Endothelial cell of umbilical vein (primary cell): ENCODE data around the gene AMMECR1. TPM values are rescaled to one million over a fixed set of nuclear protein-coding genes. Genes with fewer than 3 reads are reported as not detected.

ENCODE experiments used
- BruUV-seq: library from RNA; stranded (reverse); fragments of 400-500 nt; replicated peaks from 2 replicates; lab custom pipeline; 2021; lab: Mats Ljungman, UMichigan
- CTCF ChIA-PET: fragments of 300-600, 350-600 bp; sonication (Branson Sonifier 250); formaldehyde crosslinking; loops from one replicate; lab custom pipeline; 2021; ENCODE audit warnings: antibody characterized with exemption, inconsistent platforms; lab: Charles Lee
- POLR2A ChIA-PET: fragments of 300-600, 350-600 bp; sonication (Branson Sonifier 250); formaldehyde crosslinking; loops from one replicate; lab custom pipeline; 2021; ENCODE audit warnings: antibody characterized with exemption, inconsistent platforms; lab: Charles Lee
- DNase-seq: peaks from one replicate; pipeline ENCODE4 v3.0.0-alpha.2; 2011; ENCODE audit warnings: low read depth, low spot score
- FAIRE-seq: peaks from 2 replicates; lab custom pipeline; 2011; peaks lifted over from hg19 to GRCh38; lab: Jason Lieb, UNC
- H2AFZ ChIP-seq: 2 replicates; pipeline ENCODE4 v1.6.0; 2012; ENCODE audit warnings: low read depth, low read length, control low read depth, inconsistent platforms
- H3K27ac ChIP-seq: 2 replicates; pipeline ENCODE4 v1.5.1; 2011; ENCODE audit warnings: low read depth, mild to moderate bottlenecking, control low read depth, low read length, moderate library complexity; ENCODE audit not compliant: insufficient read depth
- H3K27me3 ChIP-seq, 2 experiments: 2 replicates each; pipeline versions ENCODE4 v1.6.0 to v1.6.1; 2011; ENCODE audit warnings: low read length in 2 of 2, mixed read lengths in 1 of 2; ENCODE audit not compliant: control insufficient read depth in 2 of 2, insufficient read depth in 2 of 2
- H3K36me3 ChIP-seq, 2 experiments: 2 replicates in 1 of 2; 3 replicates in 1 of 2; pipeline ENCODE4 v1.5.1; 2011; ENCODE audit warnings: low read length in 2 of 2, mild to moderate bottlenecking in 1 of 2, moderate library complexity in 1 of 2; ENCODE audit not compliant: control insufficient read depth in 2 of 2, insufficient read depth in 2 of 2; ENCODE audit errors: extremely low read depth in 1 of 2
- H3K4me1 ChIP-seq: 3 replicates; pipeline ENCODE4 v1.5.1; 2011; ENCODE audit warnings: mild to moderate bottlenecking, low read length; ENCODE audit not compliant: control insufficient read depth, insufficient read depth; ENCODE audit errors: extremely low read depth
- H3K4me2 ChIP-seq: 2 replicates; pipeline ENCODE4 v1.6.1; 2011; ENCODE audit warnings: low read length, control low read depth, mixed read lengths; ENCODE audit not compliant: insufficient read depth
- H3K4me3 ChIP-seq, 3 experiments: fragments of 200-600 bp in 1 of 3; sonication (generic), shearing (Covaris generic) in 1 of 3; replicated peaks in 1 of 3; 2 replicates each; pipeline ENCODE4 v1.5.1; 2011 to 2016; ENCODE audit warnings: control low read depth in 3 of 3, low read length in 3 of 3, mild to moderate bottlenecking in 2 of 3, inconsistent platforms in 1 of 3, low read depth in 1 of 3, moderate library complexity in 1 of 3; ENCODE audit not compliant: insufficient read depth in 1 of 3
- H3K79me2 ChIP-seq: 2 replicates; pipeline ENCODE4 v1.6.0; 2012; ENCODE audit warnings: low read length, inconsistent platforms; ENCODE audit not compliant: control insufficient read depth, insufficient read depth
- H3K9ac ChIP-seq: replicated peaks from 2 replicates; pipeline ENCODE3; 2011; ENCODE audit warnings: low read length, control low read depth; ENCODE audit not compliant: insufficient read depth; ENCODE audit errors: extremely low read depth
- H3K9me1 ChIP-seq: replicated peaks from 3 replicates; pipeline ENCODE4 v1.6.0; 2011; ENCODE audit warnings: mild to moderate bottlenecking, low read length; ENCODE audit not compliant: control insufficient read depth, insufficient read depth; ENCODE audit errors: extremely low read depth
- H3K9me3 ChIP-seq: replicated peaks from 2 replicates; pipeline ENCODE4 v1.5.1; 2012; ENCODE audit warnings: low read length, inconsistent platforms; ENCODE audit not compliant: control insufficient read depth, insufficient read depth
- H4K20me1 ChIP-seq: replicated peaks from 2 replicates; pipeline ENCODE3; 2011; ENCODE audit warnings: mild to moderate bottlenecking, low read length; ENCODE audit not compliant: control insufficient read depth, insufficient read depth; ENCODE audit errors: extremely low read depth
- CTCF ChIP-seq, 2 donors: IDR thresholded peaks; 1 replicate in 1 of 2; 2 replicates in 1 of 2; pipeline ENCODE4 v1.5.1; 2011; ENCODE audit warnings: low read length in 2 of 2, mild to moderate bottlenecking in 2 of 2, moderate library complexity in 2 of 2, control low read depth in 1 of 2, inconsistent platforms in 1 of 2, low read depth in 1 of 2; ENCODE audit not compliant: insufficient read depth in 1 of 2; ENCODE audit errors: extremely low read depth in 1 of 2
- EZH2 ChIP-seq: IDR thresholded peaks from 2 replicates; pipeline ENCODE4 v1.6.1; 2012; ENCODE audit warnings: borderline replicate concordance, low read depth, mild to moderate bottlenecking, moderate library complexity, low read length, inconsistent platforms; ENCODE audit not compliant: severe bottlenecking
- FOS ChIP-seq: IDR thresholded peaks from 2 replicates; pipeline ENCODE4 v1.6.1; 2011; ENCODE audit warnings: mild to moderate bottlenecking, low read length, moderate library complexity, borderline replicate concordance; ENCODE audit not compliant: insufficient read depth
- GATA2 ChIP-seq: IDR thresholded peaks from 2 replicates; pipeline ENCODE4 v1.7.0; 2011; ENCODE audit warnings: low read depth, mild to moderate bottlenecking, moderate library complexity, mixed read lengths, low read length; ENCODE audit not compliant: insufficient read length, insufficient read depth
- JUN ChIP-seq: IDR thresholded peaks from 2 replicates; pipeline ENCODE4 v1.6.1; 2011; ENCODE audit warnings: borderline replicate concordance, low read depth; ENCODE audit not compliant: insufficient read length, insufficient read depth
- MAX ChIP-seq: IDR thresholded peaks from 2 replicates; pipeline ENCODE4 v1.6.1; 2011; ENCODE audit not compliant: insufficient read depth, insufficient read length
- MYC ChIP-seq: IDR thresholded peaks from one replicate; pipeline ENCODE4 v1.6.1; 2011; ENCODE audit warnings: mild to moderate bottlenecking, low read depth, low read length
- POLR2A ChIP-seq: IDR thresholded peaks from 2 replicates; pipeline ENCODE4 v1.6.1; 2012; ENCODE audit warnings: low read depth, mild to moderate bottlenecking, control low read depth, low read length
- POLR2AphosphoS5 ChIP-seq: IDR thresholded peaks from 2 replicates; pipeline ENCODE4 v1.6.1; 2012; ENCODE audit warnings: low read depth, mild to moderate bottlenecking, control low read depth, low read length, moderate library complexity; ENCODE audit not compliant: insufficient read depth
- dilution Hi-C: fragments of 300-500 bp; cut with MboI; formaldehyde crosslinking; loops from one replicate; pipeline ENCODE4 v1.15.0; 2019; ENCODE audit warnings: low sequenced_read_pairs; ENCODE audit not compliant: extremely low pct_ligation_motif_present
- intact Hi-C: fragments of 100-400 bp; cut with micrococcal nuclease; formaldehyde crosslinking; loops from one replicate; pipeline ENCODE4 v1.10.0; 2022
- polyA plus RNA-seq, 4 experiments: library from polyadenylated mRNA; depleted of rRNA in 3 of 4; stranded (reverse) in 3 of 4; unstranded in 1 of 4; fragments of >200 nt; gene quantifications; 2 replicates each; pipeline versions ENCODE4 v1.2.1 to v1.2.3, GENCODE V29; 2011 to 2012; ENCODE audit warnings: missing spikeins in 1 of 4
- total RNA-seq: library from RNA; stranded (reverse); gene quantifications from 2 replicates; pipeline ENCODE4 v1.2.3, GENCODE V29; 2021

The AMMECR1 gene
- total and polyA plus RNA-seq, 2 donors (not counting 3 experiments of a cell fraction or from before 2014, with no cell fraction given): 3.6 to 6.9 TPM

- H3K9me1 ChIP-seq: no peaks in the 10 kb centered on the region
- dilution Hi-C loops: no loop called here
- H3K27ac ChIP-seq: no peak overlapping the region
- H4K20me1 ChIP-seq: no peaks in the 10 kb centered on the region
- no peak overlapping the region for H3K4me3 ChIP-seq
- no peak overlapping the region for H3K4me2 ChIP-seq
- DNase-seq (peak; percentile 11), FAIRE-seq (peak; percentile 56)
- peaks cover 5% of the 10 kb centered on the region for H3K4me1 ChIP-seq
- no TSS peak for BruUV-seq
- H3K9me3 ChIP-seq: no peaks in the 10 kb centered on the region
- TF ChIP-seq CTCF (IDR thresholded peaks at IDR 0.05; ENCODE audit: extremely low read depth in 1 of 2, insufficient read depth in 1 of 2, low read depth in 1 of 2, low read length in 2 of 2) (no peak), FOS (no peak), GATA2 (no peak), MAX (no peak), MYC (no peak), POLR2AphosphoS5 (no peak), JUN (no peak), POLR2A (no peak), EZH2 (no peak)
- POLR2A ChIA-PET: no interaction called here
- H3K9ac ChIP-seq: no peak overlapping the region
- CTCF ChIA-PET: no interaction called here
- no peaks in the 10 kb centered on the region for H3K36me3 ChIP-seq
- peaks cover 6% of the 10 kb centered on the region for H3K79me2 ChIP-seq
- H2AFZ ChIP-seq: no peak overlapping the region
- no peaks in the 10 kb centered on the region for H3K27me3 ChIP-seq
- intact Hi-C loops: no loop called here
Observed at GRCh38 chrX:110282922-110283321, 35.0 kb downstream of the AMMECR1 start.
